Measurements from ENCODE around the gene PRLR.

DNA sequence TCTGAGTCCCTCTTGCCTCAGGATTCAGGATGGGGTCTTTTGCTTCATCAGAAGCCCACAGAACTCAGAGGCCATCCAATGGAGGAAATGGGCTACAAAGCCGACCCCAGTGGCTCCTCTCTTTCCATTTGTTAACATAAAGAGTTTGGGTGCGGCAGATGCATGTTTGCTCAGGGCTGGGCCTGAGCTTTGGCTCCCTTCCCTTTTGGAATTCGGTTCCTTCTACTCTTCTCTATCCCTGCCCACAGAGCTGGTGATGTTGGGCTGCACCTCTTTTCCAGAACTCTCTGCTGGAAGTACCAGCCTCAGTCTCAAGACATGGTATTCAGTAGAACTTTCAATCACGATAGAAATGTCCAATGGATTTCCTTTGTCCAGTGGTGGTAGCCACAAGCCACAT, 115.6 kb downstream of the PRLR start:
- TF ChIP-seq YY1 (IDR thresholded peaks at IDR 0.05; ENCODE audit: insufficient read depth, insufficient read length) (no peak), SUZ12 (IDR thresholded peaks at IDR 0.05; ENCODE audit: extremely low read depth, insufficient read depth, insufficient read length) (no peak), ZNF274 (IDR thresholded peaks at IDR 0.05; ENCODE audit: low read depth, low read length) (no peak)
